ENCODE results near the gene C16orf54.

DNA sequence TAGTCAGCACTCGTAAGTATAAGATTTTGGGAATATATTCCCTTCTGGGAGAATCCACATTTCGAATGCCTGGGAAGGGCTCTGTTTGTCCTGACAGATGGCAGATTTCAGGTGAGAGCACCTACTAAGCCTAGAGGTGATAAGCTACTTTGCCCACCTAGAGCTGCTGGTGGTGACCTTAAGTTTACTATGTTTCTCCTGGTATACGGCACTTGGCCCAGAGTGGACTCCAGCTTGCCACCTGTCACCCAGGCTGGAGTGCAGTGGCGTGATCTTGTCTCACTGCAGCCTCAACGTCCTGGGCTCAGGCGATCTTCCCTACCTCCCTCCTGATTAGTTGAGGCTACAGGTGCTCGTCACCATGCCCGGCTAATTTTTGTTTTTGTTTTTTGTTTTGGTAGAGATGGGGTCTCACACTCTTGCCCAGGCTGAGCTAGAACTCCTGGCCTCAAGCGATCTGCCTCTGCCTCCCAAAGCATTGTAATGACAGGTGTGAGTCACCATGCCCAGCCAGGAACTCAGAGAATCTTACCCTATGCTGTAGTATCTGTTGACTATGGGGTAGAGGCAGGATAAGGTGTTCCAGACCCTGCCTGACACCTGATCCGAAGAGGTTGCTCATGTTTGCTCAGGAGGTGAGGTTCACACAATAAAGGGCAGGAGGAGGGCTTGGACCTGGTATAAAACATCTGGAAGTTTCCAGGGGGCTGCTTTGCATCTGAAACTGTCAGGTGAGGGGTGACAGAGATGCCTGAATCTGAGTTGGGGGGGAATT is 32.0 kb upstream of the C16orf54 start, which contains the start of gene ZG16:
- TF ChIP-seq POLR2AphosphoS5 (IDR thresholded peaks at IDR 0.05; ENCODE audit: low read depth, low read length) = no peak
- TF ChIP-seq POLR2A (IDR thresholded peaks at IDR 0.05; ENCODE audit: low read depth, low read length) = no peak
- no peak for TF ChIP-seq TAF1 (IDR thresholded peaks at IDR 0.05; ENCODE audit: low read depth, low read length)
- TF ChIP-seq POU2F2 (IDR thresholded peaks at IDR 0.05; ENCODE audit: low read depth, low read length) = no peak
- TF ChIP-seq SPI1 (IDR thresholded peaks at IDR 0.05; ENCODE audit: low read depth, low read length) = no peak

Measured in GM12891 (cell line).